ENCODE data around the gene RASA2.
"Not testable (repeated sequence)": the region's sequence is repeated elsewhere in the genome, so short reads cannot be mapped to it uniquely, and the experiment has no call there.

Gene RASA2

DNA sequence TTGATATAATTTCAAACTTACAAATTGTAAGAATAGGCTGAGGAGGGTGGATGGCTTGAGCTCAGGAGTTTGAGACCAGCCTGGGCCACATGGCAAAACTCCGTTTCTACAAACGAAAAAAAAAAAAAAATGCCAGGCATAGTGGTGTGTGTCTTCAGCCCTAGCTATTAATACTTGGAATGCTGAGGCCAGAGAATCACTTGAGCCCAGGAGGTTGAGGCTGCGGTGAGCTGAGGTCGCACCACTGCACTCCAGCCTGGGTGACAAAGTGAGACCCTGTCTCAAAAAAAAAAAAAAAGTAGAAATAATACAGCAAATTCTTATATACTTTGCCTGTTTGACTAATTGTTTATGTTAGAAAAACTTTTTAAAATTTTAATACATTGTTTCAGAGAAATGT, 10.8 kb downstream of the RASA2 start:
- DNase-seq (ENCODE audit: low read depth) = not testable (repeated sequence)

DNA sequence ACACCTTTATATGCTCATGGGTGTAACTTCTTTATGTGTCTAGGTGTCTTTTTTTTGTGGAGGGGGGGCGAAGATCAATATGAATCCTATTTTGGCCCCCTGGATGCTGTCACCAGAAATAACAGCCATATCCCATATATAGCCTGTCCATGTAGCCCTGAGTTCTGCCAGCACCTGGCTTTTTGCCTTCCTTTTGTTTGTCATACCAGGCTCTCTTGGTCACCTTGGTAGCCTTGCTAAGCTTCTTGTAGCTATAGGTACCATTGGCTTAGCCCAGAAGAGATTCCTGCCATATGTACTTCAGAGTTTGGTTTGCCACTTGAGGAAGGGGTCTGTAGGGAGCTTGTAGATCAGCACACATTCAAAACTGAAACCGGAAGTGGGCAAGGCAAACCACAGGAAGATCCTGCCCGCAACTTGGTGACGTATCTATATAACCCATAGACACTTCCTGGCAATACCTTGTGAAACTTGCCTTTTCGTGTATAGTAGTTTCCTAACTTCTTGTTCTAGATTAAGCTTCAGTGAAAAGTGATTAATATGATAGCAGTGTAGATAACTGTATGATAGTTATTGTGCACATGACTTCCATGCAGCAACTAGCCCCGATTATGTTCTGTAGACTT, 11.9 kb downstream of the RASA2 start:
- no peak for DNase-seq (ENCODE audit: low read depth)

DNA sequence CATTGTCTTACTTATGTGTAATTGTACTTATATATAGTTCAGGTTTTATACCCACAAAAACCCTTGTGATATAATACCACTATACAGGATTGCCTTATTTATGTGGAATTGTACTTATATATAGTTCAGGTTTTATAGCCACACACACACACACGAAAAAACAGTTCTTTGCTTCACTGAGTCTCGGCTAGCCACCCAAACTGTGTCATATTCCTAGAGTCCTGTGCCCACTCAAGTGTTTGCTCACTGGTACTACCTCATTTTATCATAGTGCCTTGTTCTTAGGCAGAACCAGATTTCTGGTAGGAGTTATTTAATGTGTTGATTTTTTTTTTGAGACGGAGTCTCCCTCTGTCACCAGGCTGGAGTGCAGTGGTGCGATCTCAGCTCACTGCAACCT, 12.5 kb downstream of the RASA2 start:
- no peak for DNase-seq (ENCODE audit: low read depth)

DNA sequence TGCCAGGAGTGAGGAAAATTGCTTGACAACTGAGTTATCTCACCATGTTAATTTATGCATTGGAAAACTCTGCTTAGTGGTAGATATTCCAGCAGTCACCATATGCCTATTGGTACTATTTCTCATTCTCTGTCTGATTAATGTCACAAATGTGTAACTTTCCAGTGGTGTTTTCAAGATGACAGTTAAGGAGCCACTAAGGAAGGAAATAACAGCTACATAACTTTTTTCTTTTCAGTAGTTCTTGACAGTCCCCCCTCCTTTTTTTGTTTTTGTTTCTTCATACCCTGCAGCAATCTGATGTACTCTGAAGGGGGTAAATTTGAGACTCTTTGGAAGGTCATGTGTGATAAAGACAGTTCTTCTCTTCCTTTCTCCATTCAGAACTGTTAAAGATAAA, 13.1 kb downstream of the RASA2 start:
- no peak for DNase-seq (ENCODE audit: low read depth)

DNA sequence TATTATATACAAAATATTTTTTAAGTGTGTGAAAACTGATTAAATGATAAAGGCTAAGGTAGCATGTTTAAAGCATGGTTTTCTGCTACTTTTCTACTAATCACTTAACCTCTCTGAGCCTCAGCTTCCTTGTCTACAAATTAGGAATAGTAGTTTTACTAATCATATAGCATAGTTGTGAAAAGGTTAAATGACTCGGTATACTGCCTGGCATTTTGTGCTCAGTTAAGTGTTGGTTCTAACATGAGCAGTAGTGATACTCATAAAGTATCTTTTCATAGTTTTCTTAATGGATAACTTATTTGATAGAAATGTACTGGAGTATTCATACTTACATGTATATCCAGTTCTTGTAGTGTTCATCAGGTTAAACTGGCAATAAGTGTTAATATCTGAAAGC, 13.6 kb downstream of the RASA2 start:
- DNase-seq (ENCODE audit: low read depth) = no peak

DNA sequence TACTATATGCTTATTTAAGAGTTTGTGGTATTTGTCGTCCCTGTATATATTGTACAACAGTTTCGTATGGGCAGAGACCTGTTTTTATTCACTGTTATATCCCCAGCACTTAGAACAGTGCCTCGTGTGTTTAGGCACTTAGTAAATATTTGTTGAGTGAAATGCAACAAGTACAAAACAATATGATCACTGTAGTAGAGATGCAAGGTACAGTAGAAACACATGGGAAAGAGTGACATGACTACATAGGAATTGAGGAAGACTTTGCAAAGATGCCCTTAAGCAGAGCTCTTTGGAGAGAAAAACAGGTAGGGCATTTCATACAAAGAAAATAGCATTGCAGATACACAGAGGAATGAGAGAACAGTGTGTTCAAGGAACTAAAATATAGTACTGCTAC, 18.3 kb downstream of the RASA2 start:
- DNase-seq (ENCODE audit: low read depth) = no peak

DNA sequence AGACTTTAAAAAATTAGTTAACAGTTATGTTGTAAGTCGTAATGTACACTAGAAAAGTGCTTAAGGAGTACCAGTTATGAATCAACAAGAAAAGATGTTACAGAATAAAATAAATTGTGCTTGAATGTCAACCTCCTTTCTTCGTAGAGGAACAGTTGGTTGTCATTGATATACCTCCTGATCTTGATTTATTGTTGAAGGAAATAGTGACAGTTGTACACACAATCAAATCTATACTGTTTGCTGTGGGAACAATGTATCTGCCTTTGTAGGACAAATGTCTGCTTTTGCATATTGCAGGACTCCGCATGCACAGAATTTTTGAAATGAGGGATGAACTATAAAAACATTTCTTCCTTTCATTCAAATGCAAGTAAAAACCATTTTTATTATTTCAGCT, 19.2 kb downstream of the RASA2 start:
- no peak for DNase-seq (ENCODE audit: low read depth)

DNA sequence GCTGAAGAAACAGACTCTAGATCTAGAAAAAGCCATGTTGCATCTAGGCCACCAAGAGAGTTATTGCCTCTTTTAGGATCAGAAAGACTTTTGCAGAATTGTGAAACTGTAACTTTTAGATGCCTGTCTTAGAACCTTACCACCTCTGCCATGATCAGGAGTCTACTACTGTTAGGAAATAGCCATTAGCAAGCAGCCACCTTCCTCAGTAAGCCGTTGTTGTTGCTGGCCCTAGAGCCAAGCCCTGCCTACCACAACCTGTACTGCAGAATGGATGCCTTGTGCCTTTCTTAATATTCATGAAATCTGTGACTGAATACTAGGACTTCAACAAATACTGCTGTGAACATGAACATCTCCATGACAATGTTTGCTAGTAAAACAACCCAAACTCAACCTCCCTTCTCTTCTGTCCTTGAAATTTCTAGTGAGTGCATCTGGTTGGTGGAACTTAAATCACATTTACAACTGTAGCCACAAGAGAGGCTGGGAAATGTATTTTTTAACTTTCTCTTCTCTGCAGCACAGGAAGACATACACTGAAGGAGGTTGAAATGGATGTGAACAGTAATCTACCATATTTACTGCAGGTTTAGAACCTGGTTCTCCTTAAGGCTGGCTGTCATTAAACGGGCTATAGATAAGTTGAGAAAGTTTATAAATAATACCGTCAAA, 20.7 kb downstream of the RASA2 start:
- DNase-seq (ENCODE audit: low read depth) = no peak

DNA sequence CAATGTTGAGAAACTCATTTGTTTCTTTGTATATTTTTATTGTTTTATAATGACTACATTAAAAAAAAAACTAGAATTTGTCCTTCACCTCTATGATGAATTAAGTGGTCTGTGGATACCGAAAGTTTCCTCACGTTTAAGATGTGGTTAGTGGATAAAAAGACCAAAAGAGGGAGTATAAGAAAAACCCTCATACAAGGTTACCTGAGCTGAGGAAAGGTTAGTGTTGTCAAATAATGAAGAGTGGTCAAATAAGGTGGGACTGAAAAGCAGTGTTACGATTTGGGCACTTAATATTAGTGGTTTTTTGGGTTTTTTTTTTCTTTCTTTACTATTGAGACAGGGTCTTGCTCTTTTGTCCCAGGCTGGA, 21.2 kb downstream of the RASA2 start:
- DNase-seq (ENCODE audit: low read depth) = no peak

DNA sequence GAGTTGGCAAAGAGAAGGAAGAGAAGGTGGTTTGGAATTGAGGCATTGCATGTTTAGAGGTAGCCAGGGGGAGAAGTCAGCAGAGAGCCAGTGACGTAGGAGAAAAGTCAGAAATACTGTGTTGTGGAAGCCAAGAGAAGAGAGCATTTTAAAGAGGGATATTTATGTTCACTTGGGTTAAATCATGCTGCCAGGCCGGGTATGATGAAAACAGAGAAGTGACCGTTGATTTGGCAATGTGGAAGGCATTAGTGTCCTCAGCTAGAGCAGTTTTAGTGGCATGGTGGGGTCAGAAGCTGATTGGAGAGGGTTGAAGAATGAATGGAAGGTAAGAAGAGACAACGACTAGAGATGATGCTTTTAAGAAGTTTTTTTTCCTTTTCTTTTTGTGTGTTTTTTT, 24.5 kb downstream of the RASA2 start:
- DNase-seq (ENCODE audit: low read depth) = no peak

DNA sequence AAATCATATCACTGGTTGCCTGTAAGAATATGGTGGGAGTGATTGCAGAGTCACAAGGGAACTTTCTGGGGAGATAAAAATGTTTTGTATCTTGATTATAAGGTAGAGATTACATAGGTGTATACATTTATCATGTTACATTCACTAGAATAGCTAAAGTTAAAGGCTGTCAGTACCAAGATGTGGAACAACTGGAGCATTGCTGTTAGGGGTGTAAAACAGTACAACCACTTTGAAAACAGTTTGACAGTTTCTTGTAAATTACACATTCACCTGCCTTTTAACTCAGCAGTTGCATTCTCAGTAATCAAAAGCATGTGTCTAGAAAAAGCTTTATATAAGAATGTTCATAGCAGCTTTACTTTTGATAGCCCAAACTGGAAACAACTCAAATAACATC, 27.6 kb downstream of the RASA2 start:
- no peak for DNase-seq (ENCODE audit: low read depth)

DNA sequence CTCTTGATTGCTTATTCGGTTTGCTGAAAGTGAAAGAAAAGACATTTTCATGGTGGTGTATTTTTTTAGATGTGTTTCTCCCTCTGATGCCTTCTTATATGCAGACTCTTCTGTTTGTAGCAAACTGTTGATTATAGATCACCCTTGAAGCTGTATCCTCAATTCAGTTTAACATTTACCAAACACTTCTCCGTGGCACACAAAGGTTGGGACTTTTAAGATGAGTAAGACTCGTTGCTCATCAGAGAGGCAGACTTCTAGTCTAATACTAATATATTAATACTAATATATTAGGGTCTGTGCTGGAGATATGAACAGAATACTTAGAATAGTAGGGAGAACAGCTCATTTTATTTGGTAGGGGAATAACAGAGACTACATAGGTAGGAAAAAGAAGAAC, 32.8 kb downstream of the RASA2 start:
- no peak for DNase-seq (ENCODE audit: low read depth)

DNA sequence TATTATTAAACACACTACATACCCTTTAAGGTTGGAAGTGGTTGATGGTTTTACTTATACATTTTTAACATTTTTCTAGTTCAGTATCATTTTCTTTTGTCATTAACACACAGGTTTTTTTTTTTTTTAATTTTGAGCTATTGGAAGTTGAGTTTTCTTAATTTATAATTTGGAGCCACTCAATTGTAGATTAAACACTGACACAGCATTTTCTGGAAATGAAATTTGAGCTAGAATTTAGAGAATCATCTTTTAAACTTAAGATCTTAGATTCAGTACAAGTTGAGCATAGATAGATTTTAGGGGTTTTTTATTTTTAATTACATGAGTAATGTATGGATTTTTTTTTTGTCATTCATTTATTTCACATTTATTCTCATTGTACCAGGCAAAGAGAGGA, 35.0 kb downstream of the RASA2 start:
- no peak for DNase-seq (ENCODE audit: low read depth)

DNA sequence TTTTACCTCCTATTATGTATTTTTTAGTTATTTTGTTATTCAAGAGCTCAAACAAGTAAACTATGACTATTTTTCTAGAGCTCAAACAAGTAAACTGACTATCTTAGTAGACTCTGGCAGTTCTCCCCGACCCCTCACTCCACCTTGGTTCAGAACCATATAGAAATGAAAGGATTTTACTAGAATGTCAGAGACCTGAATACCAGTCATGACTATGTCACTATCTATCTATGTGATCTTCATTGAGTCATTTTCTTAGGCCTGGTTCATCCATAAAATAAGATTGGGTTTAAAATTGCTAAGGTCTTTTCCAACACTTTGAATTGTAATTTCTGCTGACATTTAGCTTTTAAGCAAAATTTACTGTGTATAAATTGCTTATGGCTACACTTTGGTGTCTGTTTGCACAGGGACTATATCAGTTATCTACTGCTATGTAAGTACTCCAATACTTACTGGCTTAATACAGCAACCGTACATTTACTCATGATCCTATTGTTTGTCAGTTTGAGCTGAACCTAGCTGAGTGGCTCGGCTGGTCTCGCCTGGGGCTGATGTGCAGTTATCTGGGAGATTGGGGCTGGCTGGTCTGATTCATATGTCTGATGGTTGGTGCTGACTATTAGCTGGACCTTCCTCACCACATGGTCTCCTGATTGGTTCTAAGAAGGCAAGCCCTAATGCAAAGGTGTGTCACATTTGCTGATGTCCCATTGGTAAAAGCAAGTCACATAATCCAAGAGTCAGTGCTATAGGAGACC, 37.0 kb downstream of the RASA2 start:
- no peak for DNase-seq (ENCODE audit: low read depth)

DNA sequence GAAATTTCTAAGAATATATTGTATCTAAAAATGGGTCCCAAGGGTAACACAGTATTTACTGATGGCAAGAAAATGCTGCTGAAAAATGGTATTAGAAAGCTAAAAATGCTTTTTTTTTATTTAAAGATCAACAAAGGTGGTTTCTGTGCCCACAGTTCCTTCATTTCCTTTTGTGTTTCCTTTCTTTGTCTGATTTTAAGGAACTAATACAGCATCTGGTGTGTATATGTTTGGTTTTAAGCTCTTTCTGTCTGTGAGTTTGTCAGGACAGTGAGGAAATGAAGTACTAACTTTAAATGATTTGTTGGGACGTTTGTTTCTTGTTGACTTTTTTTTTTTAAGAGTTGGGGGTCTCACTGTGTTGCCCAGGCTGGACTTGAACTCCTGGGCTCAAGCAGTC, 38.2 kb downstream of the RASA2 start:
- DNase-seq (ENCODE audit: low read depth) = no peak

DNA sequence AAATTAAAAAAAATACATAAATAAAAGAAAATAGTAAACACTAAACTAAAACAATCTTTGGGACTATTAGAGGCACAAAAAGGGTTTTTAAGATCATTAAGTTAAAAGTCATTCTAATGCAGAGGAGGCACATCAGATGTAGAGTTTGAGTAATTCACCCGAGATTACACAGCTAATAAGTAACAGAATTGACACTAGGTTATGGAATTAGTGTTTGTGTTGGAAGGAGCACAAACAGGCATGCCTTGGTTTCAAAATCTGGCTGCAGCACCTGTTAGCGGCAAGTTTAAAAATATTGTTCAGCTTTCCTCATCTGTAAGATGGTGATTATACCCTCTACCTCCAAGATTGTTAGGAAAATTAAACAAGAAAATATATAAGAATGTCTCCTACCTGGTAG, 39.0 kb downstream of the RASA2 start:
- no peak for DNase-seq (ENCODE audit: low read depth)

DNA sequence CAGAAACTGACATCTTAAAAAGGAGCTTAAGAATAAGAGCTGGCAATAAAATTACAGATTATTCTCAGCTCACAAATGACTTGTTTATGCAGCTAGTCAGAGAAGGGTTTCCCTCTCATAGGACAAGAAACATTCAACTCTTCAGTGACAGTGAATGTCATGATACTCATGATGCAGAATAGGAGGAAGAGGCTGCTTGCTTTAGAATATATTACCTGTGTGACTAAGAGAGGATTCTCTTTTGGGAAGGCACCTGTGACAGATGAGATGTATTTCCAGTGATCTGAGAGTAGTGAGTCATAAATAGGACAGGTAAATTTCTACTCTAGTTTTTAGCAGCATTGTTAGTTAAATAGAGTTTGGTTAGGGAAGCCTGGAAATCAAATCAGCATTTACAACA, 39.9 kb downstream of the RASA2 start:
- DNase-seq (ENCODE audit: low read depth) = no peak

DNA sequence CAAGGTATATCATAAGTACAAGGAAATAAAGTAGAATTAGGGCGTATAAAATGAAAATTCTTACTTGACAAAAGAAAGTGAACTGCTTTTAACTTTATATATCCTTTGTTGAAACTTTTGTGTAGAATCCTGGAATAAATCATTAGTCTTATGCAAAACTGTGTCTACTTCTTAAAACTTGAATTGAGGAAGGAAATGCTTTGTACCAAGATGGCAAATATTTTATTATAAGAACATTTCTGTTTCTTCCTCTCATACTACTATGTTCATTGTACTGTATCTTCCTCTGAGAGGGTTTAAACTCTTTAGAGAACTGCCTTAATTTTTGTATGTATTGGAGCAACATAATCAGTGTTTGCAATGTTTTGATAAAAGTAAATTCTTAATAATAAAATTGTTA, 42.0 kb downstream of the RASA2 start:
- DNase-seq (ENCODE audit: low read depth) = no peak

DNA sequence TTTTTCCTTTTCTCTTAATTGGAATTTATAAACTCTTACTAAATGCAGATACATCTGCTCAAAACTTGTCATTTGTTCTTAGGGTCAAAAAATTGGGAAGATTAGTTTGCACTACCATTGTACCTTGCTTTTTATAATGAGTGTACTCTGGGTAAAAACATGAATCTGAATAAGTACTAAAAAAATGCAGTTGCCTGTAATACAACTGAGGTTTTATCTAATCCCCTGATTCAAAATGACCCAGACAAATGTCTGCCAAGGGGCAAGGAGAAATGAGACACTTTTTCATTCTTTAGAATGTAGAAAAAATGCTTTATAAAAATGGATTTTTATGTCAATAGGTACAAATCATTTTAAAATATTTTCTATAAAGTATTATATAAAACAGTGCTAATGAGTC, 42.4 kb downstream of the RASA2 start:
- DNase-seq (ENCODE audit: low read depth) = no peak

DNA sequence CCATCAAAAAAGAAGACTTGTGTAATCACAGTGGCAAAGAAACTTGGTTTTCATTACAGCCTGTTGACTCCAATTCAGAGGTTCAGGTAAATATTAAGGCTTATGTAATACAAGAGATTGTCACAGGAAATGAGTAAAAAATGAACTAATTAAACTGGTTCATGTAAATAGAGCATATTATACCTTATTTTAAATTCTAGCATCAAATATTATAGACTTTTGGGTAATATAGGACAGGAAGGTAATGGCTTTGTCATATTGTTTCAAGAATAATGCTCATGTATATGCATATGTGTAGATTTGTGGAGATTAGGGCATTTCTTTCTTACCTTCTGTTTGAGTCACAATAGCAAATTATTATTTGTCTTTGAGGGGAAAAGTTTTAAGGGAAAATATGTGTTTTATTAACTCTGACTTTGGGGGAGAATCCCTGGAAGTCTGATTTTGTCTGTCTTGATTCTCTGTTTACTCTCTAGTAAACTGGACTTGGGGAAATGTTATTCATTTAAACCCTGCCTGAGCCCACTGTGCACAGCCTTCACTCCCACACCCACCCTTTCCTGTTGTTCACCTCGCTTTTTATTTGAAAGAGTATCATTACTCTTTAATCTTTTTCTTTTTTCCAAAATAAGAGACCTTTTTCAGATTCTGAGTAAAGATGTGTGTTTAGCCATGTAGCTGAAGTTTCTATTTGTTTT, 43.0 kb downstream of the RASA2 start:
- no peak for DNase-seq (ENCODE audit: low read depth)

DNA sequence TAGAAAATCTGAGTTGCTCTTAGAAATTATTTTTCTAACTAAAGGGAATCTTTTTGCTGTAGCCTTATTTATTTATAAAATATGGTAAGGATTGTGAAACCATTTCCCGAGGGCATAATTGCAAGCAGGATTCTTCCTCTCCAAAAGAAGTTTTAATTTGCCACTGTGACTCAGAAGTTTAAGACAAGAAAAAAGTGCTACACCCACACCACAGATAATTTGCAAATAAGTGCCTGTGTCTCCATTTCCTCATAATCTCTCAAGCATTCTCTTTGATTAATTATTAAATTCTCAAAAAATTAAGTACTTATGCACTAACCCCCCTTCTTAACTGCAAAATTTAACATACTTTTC, 43.6 kb downstream of the RASA2 start:
- DNase-seq (ENCODE audit: low read depth) = no peak

DNA sequence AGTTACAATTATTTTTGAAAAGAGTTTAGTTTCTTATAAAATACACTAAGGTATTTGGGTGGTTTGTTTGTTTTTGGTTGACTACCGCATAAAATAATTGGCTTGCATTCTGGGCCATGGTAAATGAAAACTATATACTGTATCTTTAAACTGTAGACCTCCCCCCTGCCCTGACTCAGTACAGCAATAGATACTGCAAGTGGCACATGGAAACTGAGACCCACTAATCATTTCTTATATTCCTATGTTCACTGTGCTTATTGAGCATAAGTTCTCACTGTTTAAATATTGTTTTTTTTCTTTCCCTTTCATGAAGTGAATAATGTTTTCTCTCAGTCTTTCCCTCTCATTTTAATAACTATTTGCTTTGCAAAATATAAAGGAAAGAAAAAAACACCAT, 45.8 kb downstream of the RASA2 start:
- DNase-seq (ENCODE audit: low read depth) = no peak

DNA sequence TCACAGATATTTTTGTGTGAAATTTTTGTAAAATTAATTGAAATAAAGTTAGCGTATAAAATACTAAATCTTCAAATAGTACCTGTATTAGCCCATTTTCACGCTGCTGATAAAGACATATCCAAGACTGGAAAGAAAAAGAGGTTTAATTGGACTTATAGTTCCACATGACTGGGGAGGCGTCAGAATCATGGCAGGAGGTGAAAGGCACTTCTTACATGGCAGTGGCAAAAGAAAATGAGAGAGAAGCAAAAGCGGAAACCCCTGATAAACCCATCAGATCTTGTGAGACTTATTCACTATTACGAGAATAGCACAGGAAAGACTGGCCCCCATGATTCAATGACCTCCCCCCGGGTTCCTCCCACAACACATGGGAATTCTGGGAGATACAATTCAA, 49.2 kb downstream of the RASA2 start:
- not testable (repeated sequence) for DNase-seq (ENCODE audit: low read depth)
